Nephron progenitor cell (in vitro differentiated cells): ENCODE data around the gene EIF5B.

Experiments
- DNase-seq: peaks from one replicate; pipeline ENCODE4 v3.0.0; 2021
- H3K27ac Mint-ChIP-seq: 2 replicates; pipeline ENCODE4 v1.8.0; 2021; ENCODE audit warnings: mild to moderate bottlenecking, moderate library complexity, mixed read lengths
- H3K27me3 Mint-ChIP-seq: 2 replicates; pipeline ENCODE4 v1.8.0; 2021; ENCODE audit warnings: mild to moderate bottlenecking, low read depth, mixed read lengths; ENCODE audit not compliant: poor library complexity
- H3K36me3 Mint-ChIP-seq: 2 replicates; pipeline ENCODE4 v1.8.0; 2021; ENCODE audit warnings: low read depth, mixed read lengths
- H3K4me1 Mint-ChIP-seq: 2 replicates; pipeline ENCODE4 v1.8.0; 2021; ENCODE audit warnings: mixed read lengths
- H3K4me3 Mint-ChIP-seq: 2 replicates; pipeline ENCODE4 v1.8.0; 2021; ENCODE audit warnings: mild to moderate bottlenecking, moderate library complexity, mixed read lengths
- H3K9me3 Mint-ChIP-seq: 2 replicates; pipeline ENCODE4 v1.8.0; 2021; ENCODE audit warnings: mild to moderate bottlenecking, moderate library complexity, mixed read lengths
- CTCF ChIP-seq: fragments of 200-600 bp; sonication (generic); IDR thresholded peaks from 2 replicates; pipeline ENCODE4 v1.5.0; 2021; ENCODE audit warnings: antibody characterized with exemption

EIF5B gene

GRCh38 chr2:99325384-99325783 is 11.8 kb upstream of the EIF5B start:
- H3K9me3 Mint-ChIP-seq: no peaks in the 10 kb centered on the region
- no peak overlapping the region for H3K4me3 Mint-ChIP-seq
- DNase-seq: no peak
- H3K27me3 Mint-ChIP-seq: no peaks in the 10 kb centered on the region
- H3K4me1 Mint-ChIP-seq: no peaks in the 10 kb centered on the region
- H3K27ac Mint-ChIP-seq: no peak overlapping the region
- no peak for TF ChIP-seq CTCF
- peaks cover 72% of the 10 kb centered on the region for H3K36me3 Mint-ChIP-seq

GRCh38 chr2:99335911-99336803 is 1.0 kb upstream of the EIF5B start, which contains the start of gene TXNDC9:
Gene TXNDC9, minus strand, starts transcription at chr2:99336333. Its CDS starts 3,123 bp downstream, at chr2:99333210.
- Mint-ChIP-seq H3K27me3 (no peaks in the 10 kb centered on the region), H3K9me3 (no peaks in the 10 kb centered on the region), H3K4me3 (no peak within 1 kb of the TSS), H3K36me3 (peaks cover 25% of the 10 kb centered on the region), H3K27ac (peak within 1 kb of the TSS; percentile 5), H3K4me1 (peaks cover 30% of the 10 kb centered on the region)
- peak; percentile 98 for DNase-seq
- TF ChIP-seq CTCF: no peak

GRCh38 chr2:99336804-99337112 is 431 bp upstream of the EIF5B start:
- peaks cover 19% of the 10 kb centered on the region for H3K36me3 Mint-ChIP-seq
- H3K27ac Mint-ChIP-seq: no peak overlapping the region
- no peak overlapping the region for H3K4me3 Mint-ChIP-seq
- no peak for TF ChIP-seq CTCF
- H3K4me1 Mint-ChIP-seq: peaks cover 30% of the 10 kb centered on the region
- H3K9me3 Mint-ChIP-seq: no peaks in the 10 kb centered on the region
- DNase-seq: no peak
- no peaks in the 10 kb centered on the region for H3K27me3 Mint-ChIP-seq

- no peak for DNase-seq
- Mint-ChIP-seq H3K4me3 (no peak overlapping the region), H3K36me3 (peaks cover 11% of the 10 kb centered on the region), H3K27ac (no peak overlapping the region), H3K27me3 (no peaks in the 10 kb centered on the region), H3K9me3 (no peaks in the 10 kb centered on the region), H3K4me1 (peaks cover 30% of the 10 kb centered on the region)
- TF ChIP-seq CTCF: no peak
Measured at GRCh38 chr2:99338029-99338585, 918 bp downstream of the EIF5B start.

- no peak overlapping the region for H3K27ac Mint-ChIP-seq
- H3K4me1 Mint-ChIP-seq: peaks cover 16% of the 10 kb centered on the region
- peaks cover 17% of the 10 kb centered on the region for H3K36me3 Mint-ChIP-seq
- DNase-seq: no peak
- H3K4me3 Mint-ChIP-seq: no peak overlapping the region
- H3K27me3 Mint-ChIP-seq: no peaks in the 10 kb centered on the region
- no peaks in the 10 kb centered on the region for H3K9me3 Mint-ChIP-seq
- no peak for TF ChIP-seq CTCF
Measured at GRCh38 chr2:99340669-99341236, 3.6 kb downstream of the EIF5B start.
